Stimulated activated CD4-positive, alpha-beta T cell treated with anti-CD3 and anti-CD28 coated beads, Interleukin-12 subunit alpha, Interleukin-12 subunit beta, amount 100 ng/mL, for 4 hours (primary cell): ENCODE results near the gene GALNT17.
"Not testable (repeated sequence)": the region's sequence is repeated elsewhere in the genome, so short reads cannot be mapped to it uniquely, and the experiment has no call there.

Source experiments
- DNase-seq: peaks from one replicate; pipeline ENCODE4 v3.0.0-alpha.2; 2020

GALNT17 gene

DNA sequence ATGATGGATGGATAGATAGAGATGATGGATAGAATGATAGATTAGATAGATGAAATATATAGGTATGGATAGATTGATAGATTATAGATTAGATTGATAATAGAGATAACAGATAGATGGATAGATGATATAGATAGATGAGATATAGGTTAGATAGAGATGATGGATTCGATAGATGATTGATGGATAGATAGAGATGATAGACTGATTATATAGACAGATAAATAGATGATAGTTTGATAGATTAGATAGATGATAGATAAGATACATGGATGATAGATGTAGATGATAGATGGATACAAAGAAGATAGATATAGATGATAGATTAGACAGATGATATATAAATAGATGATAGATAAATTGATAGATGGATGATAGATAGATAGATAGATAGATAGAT, 448.1 kb downstream of the GALNT17 start:
- DNase-seq: no peak

- no peak for DNase-seq
Measured at GRCh38 chr7:71584256-71584655, 452.3 kb downstream of the GALNT17 start.

GRCh38 chr7:71591876-71592275, 459.9 kb downstream of the GALNT17 start:
- DNase-seq: no peak

GRCh38 chr7:71592388-71592787, 460.4 kb downstream of the GALNT17 start:
- not testable (repeated sequence) for DNase-seq

DNA sequence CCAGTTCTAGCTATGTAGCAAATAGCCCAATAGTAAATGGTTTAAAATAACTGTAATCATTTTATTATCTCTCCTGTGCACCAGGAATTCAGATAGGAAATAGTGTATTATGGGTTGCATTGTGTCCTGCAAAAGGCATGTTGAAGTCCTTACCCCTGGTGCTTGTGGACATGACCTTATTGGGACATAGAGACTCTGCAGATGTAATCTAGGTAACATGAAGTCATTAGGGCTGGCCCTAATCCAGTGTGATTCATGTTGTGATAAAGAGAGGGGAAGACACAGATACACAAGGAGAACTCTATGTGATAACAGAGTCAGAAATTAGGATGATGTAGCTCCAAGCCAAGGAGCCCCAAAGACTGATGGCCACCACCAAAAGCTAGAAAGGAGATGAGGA, 462.8 kb downstream of the GALNT17 start:
- DNase-seq: no peak

GRCh38 chr7:71595176-71595575, 463.2 kb downstream of the GALNT17 start:
- DNase-seq: no peak

- DNase-seq: no peak
Measured at GRCh38 chr7:71598553-71598952, 466.6 kb downstream of the GALNT17 start.

GRCh38 chr7:71601851-71602250, 469.9 kb downstream of the GALNT17 start:
- no peak for DNase-seq

- no peak for DNase-seq
Measured at GRCh38 chr7:71604818-71605414, 473.0 kb downstream of the GALNT17 start.

- no peak for DNase-seq
Measured at GRCh38 chr7:71611986-71612385, 480.0 kb downstream of the GALNT17 start.

DNA sequence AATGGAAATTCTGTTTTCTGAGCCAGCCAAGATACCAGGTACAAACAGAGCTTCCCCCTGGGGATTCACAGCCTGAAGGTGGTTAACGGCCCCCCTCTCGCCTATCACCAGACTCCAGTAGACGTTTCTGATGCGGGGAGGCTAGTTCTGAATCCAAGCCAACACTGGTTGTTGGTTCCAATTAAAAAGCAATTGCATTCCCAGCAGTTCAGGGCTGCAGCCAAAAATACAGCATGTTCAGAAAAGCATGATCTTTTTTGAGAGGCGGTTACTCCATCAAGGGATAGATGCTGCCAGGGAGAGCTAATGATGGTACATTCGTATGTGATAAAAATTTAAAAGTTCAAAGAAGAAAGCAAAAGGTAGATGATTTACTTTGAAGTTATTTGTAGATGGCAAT, 481.0 kb downstream of the GALNT17 start:
- no peak for DNase-seq

GRCh38 chr7:71613313-71613712, 481.4 kb downstream of the GALNT17 start:
- DNase-seq: no peak

GRCh38 chr7:71615017-71615416, 483.1 kb downstream of the GALNT17 start:
- DNase-seq: no peak

DNA sequence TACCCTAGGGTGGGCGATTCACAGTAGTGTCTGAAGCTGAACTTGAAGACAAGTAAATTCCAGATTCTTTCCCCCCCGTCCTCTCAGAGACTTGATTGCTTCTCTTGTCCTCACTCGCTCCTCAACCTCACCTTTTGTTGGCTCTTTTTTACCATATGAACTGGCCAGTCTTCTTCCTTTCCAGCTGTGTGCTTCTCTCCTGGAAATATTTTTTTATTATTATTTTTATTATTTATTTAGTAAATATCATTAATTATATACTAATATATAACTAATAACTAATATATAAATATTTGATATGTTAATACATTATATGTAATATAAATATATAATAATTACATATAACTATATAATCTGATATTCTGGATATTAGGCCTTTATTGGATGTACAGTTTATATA, 484.3 kb downstream of the GALNT17 start:
- no peak for DNase-seq

DNA sequence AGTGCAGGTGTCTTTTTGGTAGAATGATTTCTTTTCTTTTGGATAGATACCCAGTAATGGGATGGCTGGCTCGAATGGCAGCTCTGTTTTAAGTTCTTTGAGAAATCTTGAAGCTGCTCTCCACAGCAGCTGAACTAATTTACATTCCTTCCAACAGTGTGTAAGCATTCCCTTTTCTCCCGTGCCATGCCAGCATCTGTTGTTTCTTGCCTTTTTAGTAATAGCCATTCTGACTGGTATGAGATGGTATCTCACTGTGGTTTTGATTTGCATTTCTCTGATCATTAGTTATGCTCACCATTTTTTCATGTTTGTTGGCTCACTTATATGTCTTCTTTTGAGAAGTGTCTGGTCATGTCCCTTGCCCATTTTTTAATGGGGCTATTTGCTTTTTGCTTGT, 486.3 kb downstream of the GALNT17 start:
- no peak for DNase-seq

- no peak for DNase-seq
Measured at GRCh38 chr7:71625545-71625944, 493.6 kb downstream of the GALNT17 start.

- DNase-seq: no peak
Measured at GRCh38 chr7:71626206-71626605, 494.3 kb downstream of the GALNT17 start.

DNA sequence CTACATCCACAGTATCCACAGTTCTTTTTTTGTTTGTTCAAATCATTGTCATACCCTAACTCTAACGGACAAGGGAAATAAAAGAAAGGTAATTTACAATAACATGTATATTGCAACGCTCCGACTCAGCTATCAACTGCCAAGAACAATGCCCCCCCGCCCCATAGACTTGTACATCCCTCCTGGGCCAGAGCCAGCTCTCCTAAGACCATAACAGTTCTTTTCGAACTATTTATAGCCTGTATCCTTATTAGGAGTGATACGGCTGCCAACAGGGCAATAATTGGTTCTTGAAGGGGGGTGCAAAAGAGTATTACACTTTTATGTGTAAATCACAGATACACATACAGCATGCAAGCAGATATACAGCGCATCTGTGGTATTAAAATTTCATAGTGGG, 495.7 kb downstream of the GALNT17 start:
- DNase-seq: no peak

- DNase-seq: no peak
Measured at GRCh38 chr7:71630516-71630915, 498.6 kb downstream of the GALNT17 start.

DNA sequence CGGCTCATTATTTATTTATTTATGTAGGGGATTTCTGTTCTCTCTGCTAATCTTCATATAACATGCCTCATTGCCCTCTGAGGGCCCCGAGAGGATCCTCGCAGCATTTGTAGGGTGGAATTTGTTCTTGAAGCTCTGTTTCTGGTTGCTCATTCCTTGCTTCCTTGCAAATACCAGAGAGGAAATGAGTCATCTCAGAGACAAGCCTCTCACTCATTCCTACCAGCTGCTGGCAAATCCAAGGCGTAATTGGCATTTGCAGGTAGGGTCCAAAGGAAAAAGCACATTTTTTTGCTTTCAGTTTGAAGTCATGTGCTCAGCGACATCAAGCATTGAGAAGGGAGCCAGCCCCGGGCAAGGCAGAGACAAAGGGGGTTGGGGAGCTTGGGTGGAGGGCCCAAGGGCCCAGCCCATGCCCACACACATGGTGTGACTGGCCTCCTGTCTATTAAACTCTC, 501.6 kb downstream of the GALNT17 start:
- DNase-seq: no peak

DNA sequence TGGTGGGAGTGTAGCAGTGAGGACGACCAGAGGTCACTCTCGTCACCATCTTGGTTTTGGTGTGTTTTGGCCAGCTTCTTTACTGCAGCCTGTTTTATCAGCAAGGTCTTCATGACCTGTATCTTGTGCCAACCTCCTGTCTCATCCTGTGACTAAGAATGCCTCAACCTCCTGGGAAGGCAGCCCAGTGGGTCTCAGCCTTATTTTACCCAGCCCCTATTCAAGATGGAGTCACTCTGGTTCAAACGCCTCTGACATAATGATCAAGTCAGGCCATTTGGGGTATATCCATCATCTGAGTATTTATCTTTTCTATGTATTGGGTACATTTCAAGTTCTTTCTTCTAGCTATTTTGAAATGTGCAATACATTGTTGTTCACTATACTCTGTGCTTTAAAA, 503.9 kb downstream of the GALNT17 start:
- DNase-seq: not testable (repeated sequence)

GRCh38 chr7:71636329-71636728, 504.4 kb downstream of the GALNT17 start:
- DNase-seq: no peak

DNA sequence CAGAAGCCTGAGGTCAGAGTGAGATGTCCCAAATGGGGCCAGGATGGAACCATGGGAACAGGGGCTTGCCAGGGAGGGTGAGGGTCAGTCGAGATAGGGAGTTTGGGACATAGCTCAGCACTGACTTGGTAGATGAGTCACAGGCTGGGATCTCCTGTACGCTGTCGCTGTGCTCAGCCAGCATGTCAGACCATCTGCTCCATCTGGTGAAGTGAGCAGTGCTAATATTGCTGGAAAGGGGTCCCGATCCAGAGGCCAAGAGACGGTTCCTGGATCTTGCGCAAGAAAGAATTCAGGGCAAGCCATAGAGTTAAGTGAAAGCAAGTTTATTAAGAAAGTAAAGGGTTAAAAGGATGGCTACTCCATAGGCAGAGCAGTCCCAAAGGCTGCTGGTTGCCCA, 505.6 kb downstream of the GALNT17 start:
- no peak for DNase-seq

GRCh38 chr7:71638108-71638507, 506.2 kb downstream of the GALNT17 start:
- DNase-seq: no peak

- no peak for DNase-seq
Measured at GRCh38 chr7:71639382-71640085, 507.6 kb downstream of the GALNT17 start.
